Midbrain (tissue), 1 donor: ENCODE results near the gene ATP13A3.

Source experiments
- DNase-seq: peaks from one replicate; lab custom pipeline; 2025; lab: John Stamatoyannopoulos, UW

Gene ATP13A3

DNA sequence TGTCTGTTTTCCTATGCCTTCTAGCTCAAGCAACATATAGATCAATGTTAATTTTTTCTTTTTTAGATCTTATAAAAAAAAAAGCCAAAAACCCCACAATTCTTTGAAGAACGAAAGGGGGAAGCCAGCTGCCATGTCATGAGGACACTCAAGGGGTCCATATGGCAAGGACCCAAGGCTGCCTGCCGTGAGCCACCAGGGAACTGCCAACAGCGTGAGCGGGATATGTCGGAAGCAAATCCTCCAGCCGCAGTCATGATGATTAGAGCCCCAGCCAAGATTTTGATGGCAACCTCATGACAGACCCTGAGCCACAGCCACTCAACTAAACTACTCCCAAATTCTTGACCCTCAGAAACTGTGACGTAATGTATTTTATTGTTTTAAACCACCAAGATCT is 94.2 kb downstream of the ATP13A3 start:
- no peak for DNase-seq

DNA sequence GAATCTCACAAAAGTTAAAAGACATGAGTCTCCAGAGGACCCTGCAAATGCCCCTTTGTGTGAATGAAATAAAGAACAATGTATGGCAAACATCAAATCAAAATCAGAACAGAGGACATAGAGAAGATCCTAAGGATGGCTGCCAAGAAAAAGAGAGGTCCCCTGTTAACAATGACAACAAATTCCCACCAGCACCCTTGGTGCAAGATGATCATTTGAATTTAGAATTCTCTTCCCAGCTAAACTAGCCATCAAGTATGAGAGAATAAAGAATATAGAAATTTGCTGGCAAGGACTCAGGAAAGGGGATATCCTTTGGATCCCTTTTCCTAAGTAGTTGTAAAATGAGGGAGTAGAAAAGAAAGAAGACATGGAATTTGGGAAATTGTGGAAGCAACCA is 96.0 kb downstream of the ATP13A3 start:
- no peak for DNase-seq

GRCh38 chr3:194389269-194389668 is 97.5 kb downstream of the ATP13A3 start:
- no peak for DNase-seq

GRCh38 chr3:194387926-194388418 is 98.8 kb downstream of the ATP13A3 start:
- no peak for DNase-seq

DNA sequence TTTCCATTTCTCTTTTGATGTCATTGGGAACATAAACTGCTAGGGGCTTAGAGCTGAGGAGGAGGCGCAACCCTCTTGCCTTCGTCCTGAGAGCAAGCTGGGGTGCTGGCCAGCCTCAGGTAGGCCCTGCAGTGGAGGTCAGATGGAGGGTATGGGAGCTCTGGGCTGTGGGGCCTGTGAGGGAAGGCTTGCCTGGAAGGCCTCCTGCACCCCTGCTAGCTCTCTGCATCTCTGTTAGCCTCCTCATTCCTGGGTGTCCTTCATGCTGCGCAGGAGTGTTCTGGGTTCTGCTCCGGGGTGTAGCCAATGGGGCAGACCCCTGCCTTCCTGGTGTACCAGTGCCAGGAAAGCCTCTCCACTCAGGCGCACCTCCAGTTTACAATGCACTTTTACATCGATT is 99.5 kb downstream of the ATP13A3 start:
- no peak for DNase-seq

GRCh38 chr3:194386648-194387047 is 100.2 kb downstream of the ATP13A3 start:
- no peak for DNase-seq

DNA sequence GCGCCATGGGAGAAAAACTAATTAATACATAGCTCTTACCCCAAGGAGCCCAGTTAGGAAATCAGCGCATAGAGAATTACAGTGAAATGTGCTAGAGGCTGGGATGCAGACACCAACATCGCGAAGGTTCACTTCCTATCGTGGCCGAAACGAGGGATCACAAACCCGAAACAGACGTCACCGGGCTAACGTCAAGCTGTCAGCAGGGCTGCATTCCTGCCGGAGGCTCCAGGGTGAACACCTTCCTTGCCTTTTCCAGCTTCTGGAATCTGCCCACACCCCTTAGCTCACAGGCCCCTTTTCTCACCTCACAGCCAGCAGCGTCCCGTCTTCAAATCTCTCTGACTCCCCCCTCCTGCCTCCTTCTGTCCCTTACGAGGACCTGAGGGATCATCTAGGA is 100.7 kb downstream of the ATP13A3 start:
- no peak for DNase-seq

GRCh38 chr3:194384569-194385001 is 102.2 kb downstream of the ATP13A3 start:
- DNase-seq: no peak

- DNase-seq: no peak
Observed at GRCh38 chr3:194384156-194384555, 102.6 kb downstream of the ATP13A3 start.

GRCh38 chr3:194383276-194383940 is 103.4 kb downstream of the ATP13A3 start:
- no peak for DNase-seq

DNA sequence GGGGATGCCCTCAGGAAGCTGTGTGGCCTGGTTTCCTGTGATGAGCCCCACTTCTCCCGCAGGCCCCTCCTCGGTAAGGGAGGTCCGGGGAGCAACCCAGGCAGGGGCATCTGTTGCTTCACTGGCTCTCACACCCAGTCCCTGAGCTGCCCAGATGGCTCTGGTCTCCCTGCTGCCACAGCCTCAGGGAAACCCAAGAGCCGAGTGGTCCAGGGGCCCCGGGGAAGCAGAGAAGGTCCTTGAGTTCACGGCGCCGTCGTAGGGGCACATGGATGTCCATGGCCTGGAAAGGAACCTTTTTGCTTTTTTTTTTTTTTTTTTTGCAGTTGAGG is 103.9 kb downstream of the ATP13A3 start:
- DNase-seq: no peak

DNA sequence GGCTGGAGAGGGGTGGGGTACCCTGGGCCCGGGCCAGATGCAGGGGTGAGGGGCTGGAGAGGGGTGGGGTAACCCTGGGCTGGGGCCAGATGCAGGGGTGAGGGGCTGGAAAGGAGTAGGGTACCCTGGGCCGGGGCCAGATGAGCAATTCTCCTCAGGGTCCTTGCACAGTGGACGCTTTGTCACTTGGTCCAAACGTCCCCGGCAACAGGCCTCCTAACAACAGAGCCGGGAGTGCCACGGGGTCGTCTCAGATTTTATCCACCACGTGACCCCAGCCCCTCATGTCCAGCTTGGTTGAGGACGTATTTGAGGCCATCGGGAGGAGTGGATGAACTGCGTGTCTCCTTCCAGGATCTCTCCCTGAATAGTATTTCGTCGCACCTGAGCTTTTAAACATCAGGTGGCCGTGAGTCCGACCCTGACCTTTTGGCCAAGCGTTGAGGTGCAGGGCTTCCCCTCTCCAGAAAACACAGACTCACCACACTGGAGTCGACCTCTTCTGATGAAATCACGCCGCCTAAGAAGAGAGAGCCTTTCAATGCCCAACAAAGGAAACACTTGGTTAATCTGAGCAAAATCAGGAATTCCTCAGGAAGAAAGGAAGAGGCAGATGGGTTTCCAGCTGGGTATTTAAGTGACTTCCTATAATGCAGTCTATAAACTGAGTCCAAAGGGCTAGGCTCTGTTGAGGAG is 104.5 kb downstream of the ATP13A3 start:
- DNase-seq: no peak

DNA sequence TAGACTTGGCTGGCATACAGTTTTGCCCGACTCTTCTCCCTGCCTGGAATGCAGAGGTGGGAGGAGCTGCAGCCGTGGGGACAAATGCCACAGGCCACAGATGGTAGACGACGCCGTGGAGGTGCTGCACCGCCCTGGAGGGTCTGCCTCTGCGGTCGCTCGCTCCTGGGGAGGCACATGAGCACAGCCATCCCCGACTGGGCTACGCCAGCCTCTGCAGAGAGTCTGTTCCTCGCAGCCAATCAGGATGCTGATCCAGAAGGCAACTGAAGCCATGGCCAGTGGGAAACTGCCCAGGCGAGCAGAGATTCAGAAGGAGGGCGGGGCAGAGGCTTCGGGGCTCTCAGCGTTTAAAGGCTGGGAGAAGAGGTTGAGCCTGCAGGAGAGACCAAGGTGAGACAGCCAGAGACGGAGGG is 105.3 kb downstream of the ATP13A3 start:
- no peak for DNase-seq

- DNase-seq: no peak
Observed at GRCh38 chr3:194380326-194380725, 106.5 kb downstream of the ATP13A3 start.

DNA sequence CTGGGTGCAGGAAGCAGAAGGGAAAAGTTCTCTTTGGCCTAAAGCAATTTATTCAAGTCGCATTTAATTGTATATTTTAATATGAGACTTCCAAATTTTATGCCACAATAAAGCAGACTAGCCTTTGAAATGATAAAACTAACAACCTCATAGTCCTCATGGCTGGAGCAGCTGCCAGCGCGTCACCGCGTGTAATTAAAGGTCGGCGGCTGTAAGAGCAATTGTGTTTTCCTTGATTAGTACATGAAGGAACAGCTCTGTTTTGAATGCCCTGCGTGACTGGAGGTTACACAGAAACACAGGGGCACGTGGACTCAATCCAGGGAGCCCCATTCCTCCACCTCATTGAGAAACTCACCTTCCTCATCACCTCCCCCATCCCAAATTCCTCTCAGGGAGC is 107.2 kb downstream of the ATP13A3 start:
- DNase-seq: no peak

DNA sequence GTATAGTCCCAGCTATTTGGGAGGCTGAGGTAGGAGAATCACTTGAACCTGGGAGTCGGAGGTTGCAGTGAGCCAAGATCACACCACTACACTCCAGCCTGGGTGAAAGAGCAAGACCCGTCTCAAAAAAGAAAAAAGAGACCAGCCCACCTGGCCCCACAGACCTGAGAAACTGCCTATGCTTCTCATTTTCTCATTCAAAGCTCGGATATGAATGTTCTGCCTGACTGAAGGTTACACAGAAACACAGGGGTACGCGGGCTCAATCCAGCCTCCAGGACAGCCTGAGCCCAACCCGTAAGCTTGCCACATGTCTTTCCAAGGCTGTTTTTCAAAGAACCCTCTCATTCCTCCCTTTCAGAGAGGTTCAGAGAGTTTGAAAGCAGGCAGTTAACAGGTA is 107.6 kb downstream of the ATP13A3 start:
- DNase-seq: no peak

DNA sequence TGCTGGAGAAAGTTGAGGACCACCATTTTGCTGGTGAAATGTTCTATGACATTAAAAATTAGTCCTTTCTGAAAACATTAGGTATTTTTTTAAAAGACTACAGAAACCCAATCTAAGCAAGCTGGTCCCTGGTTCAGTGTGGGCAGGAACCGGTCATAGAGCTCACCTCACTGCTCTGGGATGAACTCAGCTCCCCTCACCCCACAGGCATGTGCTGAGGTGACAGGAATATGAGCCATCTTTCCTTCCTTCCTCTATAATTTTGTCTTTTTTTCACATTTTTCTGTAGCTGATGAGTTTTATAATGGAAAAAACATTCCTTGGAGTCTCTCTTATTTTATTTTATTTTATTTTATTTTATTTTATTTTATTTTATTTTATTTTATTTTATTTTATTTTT is 109.1 kb downstream of the ATP13A3 start:
- no peak for DNase-seq

DNA sequence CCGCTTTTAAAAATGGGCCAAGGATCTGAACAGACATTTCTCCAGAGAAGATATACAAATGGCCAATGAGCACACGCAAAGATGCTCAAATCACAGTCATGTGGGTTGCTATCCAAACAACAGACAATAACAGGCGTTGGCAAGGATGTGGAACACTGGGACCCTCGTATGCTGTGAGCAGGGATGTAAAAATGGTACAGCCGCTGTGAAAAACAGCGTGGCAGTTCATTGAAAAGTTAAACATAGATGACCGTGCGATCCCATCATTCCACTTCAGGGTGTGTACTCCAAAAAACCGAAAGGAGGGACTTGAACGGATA is 110.6 kb downstream of the ATP13A3 start:
- DNase-seq: no peak

DNA sequence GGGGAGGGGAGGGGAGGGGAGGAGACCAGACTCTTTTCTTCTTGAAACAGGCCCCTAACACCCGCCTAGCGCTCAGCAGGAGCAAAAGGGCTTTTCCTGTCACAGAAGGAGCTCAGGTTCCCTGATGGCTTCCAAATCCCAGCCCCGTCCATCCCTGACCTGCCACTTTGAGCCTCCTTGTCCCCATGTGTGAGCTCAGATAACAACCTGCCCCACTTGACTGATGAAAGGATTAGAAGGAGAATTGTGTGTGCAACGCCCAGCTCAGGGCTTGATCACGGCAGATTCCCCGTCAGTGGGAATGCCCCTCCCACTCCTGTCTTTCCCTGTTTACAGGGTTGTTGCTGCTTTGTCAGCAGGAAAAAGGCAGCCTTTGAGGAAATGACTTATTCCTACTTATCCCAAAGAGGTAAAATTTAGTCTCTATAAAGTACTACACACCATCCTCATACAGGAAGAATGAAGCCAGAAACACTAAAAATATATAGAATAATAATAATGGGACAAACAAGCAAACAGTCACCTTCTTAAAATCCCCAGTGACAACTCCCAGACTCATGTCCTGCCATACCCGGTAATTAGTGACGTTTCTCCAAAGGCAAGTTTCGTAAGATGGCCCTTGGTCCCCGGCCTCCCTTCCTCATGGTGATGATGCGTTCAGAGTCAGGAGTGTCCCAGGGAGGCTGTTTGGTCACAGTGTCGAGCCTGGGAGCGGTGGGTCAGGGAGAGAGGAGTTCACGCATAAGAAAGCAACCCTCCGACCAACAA is 111.1 kb downstream of the ATP13A3 start:
- DNase-seq: no peak

DNA sequence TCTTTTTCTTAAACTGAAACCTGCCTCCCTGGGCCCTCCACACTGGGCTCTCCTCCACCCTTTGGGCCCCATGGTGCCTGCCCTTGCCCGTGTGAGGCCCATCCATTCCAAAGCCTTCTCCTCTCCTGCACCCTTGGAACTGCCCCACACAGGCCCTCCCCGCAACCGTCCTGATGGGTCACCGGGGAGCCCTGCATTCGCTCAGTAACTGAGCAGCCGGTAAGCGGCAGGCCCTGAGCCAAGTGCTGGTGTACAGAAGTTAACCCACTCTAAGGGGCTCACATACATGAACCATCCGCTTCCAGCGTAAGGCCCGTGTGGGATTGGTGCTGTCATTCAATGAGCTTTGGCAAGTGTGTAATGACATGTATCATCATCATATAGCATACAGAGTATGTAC is 111.9 kb downstream of the ATP13A3 start:
- no peak for DNase-seq

DNA sequence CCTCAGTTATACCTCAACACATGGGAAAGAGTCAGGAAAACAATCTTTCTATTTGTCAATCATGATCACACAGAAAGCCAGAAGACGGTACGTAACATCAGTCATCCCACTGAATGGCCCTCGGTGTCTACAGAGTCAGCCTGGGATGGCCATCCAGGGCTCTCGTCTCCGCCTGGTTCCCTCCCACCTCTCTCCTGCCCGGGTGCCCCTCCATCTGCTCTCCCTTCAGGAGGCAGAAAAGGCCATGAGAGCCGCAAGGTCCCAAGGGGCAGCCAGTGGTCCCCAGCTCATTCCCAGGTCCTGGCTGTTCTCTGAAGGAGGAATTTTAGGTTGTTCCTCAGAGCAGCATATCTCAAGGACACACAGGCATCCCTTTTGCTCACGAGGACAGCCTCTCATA is 112.9 kb downstream of the ATP13A3 start:
- no peak for DNase-seq

GRCh38 chr3:194373028-194373427 is 113.8 kb downstream of the ATP13A3 start:
- DNase-seq: no peak

DNA sequence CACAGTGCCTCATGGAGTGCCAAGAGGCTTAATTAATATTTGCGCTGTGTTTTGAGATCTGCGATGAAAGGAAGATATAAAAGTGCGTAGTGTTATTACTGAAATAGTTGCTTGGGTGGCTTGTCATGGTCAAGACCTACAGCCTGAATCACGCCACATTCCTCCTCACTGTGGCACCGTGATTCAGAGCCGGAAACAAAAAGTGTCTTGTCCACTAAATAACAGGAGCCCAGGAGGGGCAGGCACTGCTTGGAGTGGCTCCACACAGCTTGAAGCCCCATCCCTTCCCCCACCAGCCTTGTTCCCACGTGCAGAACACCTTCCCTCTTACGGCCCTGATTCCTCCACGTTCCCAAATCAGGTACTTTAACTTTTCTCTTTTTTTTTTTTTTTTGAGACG is 116.0 kb downstream of the ATP13A3 start:
- no peak for DNase-seq
